Adrenal gland (tissue), 12 donors: Measurements from ENCODE around the gene ACTG1. TPM values are rescaled to one million over a fixed set of nuclear protein-coding genes. Genes with fewer than 3 reads are reported as not detected.

ENCODE experiments used
- DNase-seq, 7 donors: peaks; one replicate each; pipeline ENCODE4 v3.0.0-alpha.2; 2019 to 2020
- H3K27ac ChIP-seq, 5 donors: fragments of 200-600 bp; sonication (generic) in 4 of 5; 1 replicate in 3 of 5; 2 replicates in 2 of 5; pipeline versions ENCODE4 v1.5.1 to v1.8.0; 2016 to 2020; ENCODE audit warnings: mild to moderate bottlenecking in 1 of 5
- H3K27me3 ChIP-seq: fragments of 200-600 bp; 2 replicates; pipeline ENCODE4 v1.8.0; 2021
- H3K36me3 ChIP-seq, 2 donors: fragments of 200-600 bp; replicated peaks in 1 of 2; 1 replicate in 1 of 2; 2 replicates in 1 of 2; pipeline versions ENCODE4 v1.5.1 to v1.8.0; 2018 to 2022
- H3K4me1 ChIP-seq, 2 donors: fragments of 200-600 bp; replicated peaks in 1 of 2; 1 replicate in 1 of 2; 2 replicates in 1 of 2; pipeline versions ENCODE4 v1.5.1 to v1.8.0; 2018 to 2021
- H3K4me3 ChIP-seq, 4 donors: fragments of 200-600 bp; sonication (generic) in 3 of 4; one replicate each; pipeline ENCODE4 v1.5.1; 2016 to 2018
- H3K9me3 ChIP-seq, 3 donors: fragments of 200-600 bp; sonication (generic) in 1 of 3; replicated peaks in 1 of 3; 1 replicate in 2 of 3; 2 replicates in 1 of 3; pipeline versions ENCODE4 v1.5.1 to v1.8.0; 2016 to 2021
- CTCF ChIP-seq, 6 experiments: fragments of 450-650 bp in 4 of 6; fragments of 200-600 bp in 2 of 6; sonication (generic) in 1 of 6; IDR thresholded peaks; 1 replicate in 5 of 6; 2 replicates in 1 of 6; pipeline versions ENCODE4 v1.5.1 to v1.8.0; 2016 to 2021; ENCODE audit warnings: antibody characterized with exemption in 6 of 6, mild to moderate bottlenecking in 2 of 6, moderate library complexity in 1 of 6
- POLR2A ChIP-seq, 2 donors: fragments of 450-650 bp; IDR thresholded peaks; one replicate each; pipeline ENCODE4 v1.6.1; 2017; ENCODE audit warnings: antibody characterized with exemption in 2 of 2, mild to moderate bottlenecking in 2 of 2, moderate library complexity in 1 of 2
- WGBS, 4 donors: extraction: QIAGEN DNeasy Blood & Tissue Kit in 2 of 4; methylation state at CpG; one replicate each; pipeline versions ENCODE4 v1.1.5 to v1.1.7; 2013 to 2017; 5-methylcytosine and 5-hydroxymethylcytosine counted together
- intact Hi-C, 2 donors: fragments of 100-400 bp; cut with DNase I; formaldehyde crosslinking; loops; one replicate each; pipeline versions ENCODE4 v1.14.1 to v1.15.0; 2022 to 2023
- polyA plus RNA-seq, 3 donors: library from polyadenylated mRNA; stranded (reverse); fragments of 200-250 nt in 2 of 3; fragments of 350-450 nt in 1 of 3; fragmentation: Illumina TruSeq in 1 of 3; extraction: RNeasy Lipid Tissue Mini Kit (QIAGEN cat#74804) in 1 of 3; gene quantifications; one replicate each; pipeline ENCODE4 v1.2.3, GENCODE V29; 2013 to 2014
- total RNA-seq, 9 donors: library from RNA; depleted of rRNA in 4 of 9; stranded (reverse); fragments of >200 nt in 4 of 9; fragments of 120-200 nt in 1 of 9; fragmentation: NEBNext Ultra II Directional in 1 of 9; extraction: Animal tissue kit (Norgen Biotek cat#: 25700) in 1 of 9; gene quantifications; one replicate each; pipeline versions ENCODE4 v1.1.0 to v1.2.4, GENCODE V29; 2013 to 2023
- donor health status: healthy with polysubstance abuse.
- donor health status: Bipolar disorder and iron deficiency.
- donor health status: DM: yes; HTN: yes; CAD: no.
- donor health status: DM: no; HTN: no; CAD: no.
- donor health status: DM: no; HTN: no; CAD: no.
- donor health status: DM: yes; HTN: yes; CAD: no.

The ACTG1 gene
- total and polyA plus RNA-seq, 12 donors, result 828 to 6,446 (median 2,144) TPM

GRCh38 chr17:81481073-81481799 is 31.4 kb downstream of the ACTG1 start:
- TF ChIP-seq POLR2A (IDR thresholded peaks at IDR 0.05), result peak in 1 of 2 donors; percentile 30
- TF ChIP-seq CTCF (IDR thresholded peaks at IDR 0.05), result peak in 1 of 6 experiments; percentile 1
- no peaks in the 10 kb centered on the region for H3K36me3 ChIP-seq
- H3K9me3 ChIP-seq, result no peaks in the 10 kb centered on the region
- intact Hi-C loops, result loop anchor here (5.0 to 10.0 kb wide), 4 partner anchors 86 to 336 kb away; partner anchors contain the start of genes BAHCC1 (in 1 of the 2) and SLC38A10 (in 1 of the 2)
- no peaks in the 10 kb centered on the region for H3K27me3 ChIP-seq
- peak; percentile 70 to 79 (median 76) for DNase-seq
- H3K4me3 ChIP-seq, result peak overlapping the region in 2 of 4 donors; percentile 40 to 51
- H3K4me1 ChIP-seq, result peaks cover 15 to 37% of the 10 kb centered on the region in 2 donors
- WGBS, 4 donors, result 8 to 51% (median 18%) methylated on average over 2 to 94 of the region's 94 CpGs
- peak overlapping the region in 3 of 5 donors; percentile 25 to 74 (median 36) for H3K27ac ChIP-seq

- 39 to 51% (median 41%) methylated on average over 11 to 21 of the region's 21 CpGs for whole genome bisulfite sequencing, 4 donors
- TF ChIP-seq CTCF (IDR thresholded peaks at IDR 0.05), result peak in 3 of 6 experiments; percentile 4 to 22 (median 14)
- peak in 1 of 2 donors; percentile 38 for TF ChIP-seq POLR2A (IDR thresholded peaks at IDR 0.05)
- Histone ChIP-seq H3K4me3 (no peak overlapping the region), H3K4me1 (peaks cover 15 to 37% of the 10 kb centered on the region in 2 donors), H3K9me3 (no peaks in the 10 kb centered on the region), H3K27ac (peak overlapping the region in 3 of 5 donors; percentile 25 to 74 (median 36)), H3K36me3 (no peaks in the 10 kb centered on the region), H3K27me3 (no peaks in the 10 kb centered on the region)
- intact Hi-C loops, result loop anchor here (5.0 to 10.0 kb wide), 4 partner anchors 86 to 336 kb away; partner anchors contain the start of genes BAHCC1 (in 1 of the 2) and SLC38A10 (in 1 of the 2)
- DNase-seq, result peak; percentile 75 to 92 (median 89)
Measured at GRCh38 chr17:81480140-81481072, 32.2 kb downstream of the ACTG1 start.

- intact Hi-C loops, result loop anchor here (5.0 to 10.0 kb wide), 4 partner anchors 85 to 335 kb away; partner anchors contain the start of genes BAHCC1 (in 1 of the 2) and SLC38A10 (in 1 of the 2)
Measured at GRCh38 chr17:81479175-81480071, 33.2 kb downstream of the ACTG1 start.

More at GRCh38 chr17:81479175-81480071, 33.2 kb downstream of the ACTG1 start:
- Histone ChIP-seq H3K4me3 (no peak overlapping the region), H3K36me3 (no peaks in the 10 kb centered on the region), H3K27ac (peak overlapping the region in 3 of 5 donors; percentile 25 to 74 (median 36)), H3K4me1 (peaks cover 15 to 35% of the 10 kb centered on the region in 2 donors), H3K9me3 (no peaks in the 10 kb centered on the region), H3K27me3 (no peaks in the 10 kb centered on the region)
- 85 to 91% (median 88%) methylated on average over 14 to 20 of the region's 20 CpGs for WGBS, 4 donors
- DNase-seq, result no peak
- no peak for TF ChIP-seq POLR2A (IDR thresholded peaks at IDR 0.05)
- TF ChIP-seq CTCF (IDR thresholded peaks at IDR 0.05), result no peak
